GM18951 (cell line): ENCODE data around the gene WDR41.
"Not testable (repeated sequence)": the region's sequence is repeated elsewhere in the genome, so short reads cannot be mapped to it uniquely, and the experiment has no call there.

Experiments used
- POLR2A ChIP-seq: IDR thresholded peaks from 4 replicates; pipeline ENCODE4 v1.6.1; 2011; ENCODE audit warnings: mild to moderate bottlenecking; ENCODE audit not compliant: insufficient read length, insufficient read depth; ENCODE audit errors: extremely low read depth
- in situ Hi-C: fragments of 300-500 bp; cut with MboI; formaldehyde crosslinking; loops from one replicate; pipeline ENCODE4 v1.12.0; 2022; ENCODE audit warnings: low sequenced_read_pairs, mixed read lengths, inconsistent platforms; ENCODE audit not compliant: unreplicated experiment

Gene WDR41

GRCh38 chr5:77407152-77407551, 85.0 kb downstream of the WDR41 start:
- no peak for TF ChIP-seq POLR2A
- in situ Hi-C loops: no loop called here

GRCh38 chr5:77402796-77403195, 89.3 kb downstream of the WDR41 start:
- in situ Hi-C loops: no loop called here

GRCh38 chr5:77400645-77401044, 91.5 kb downstream of the WDR41 start:
- in situ Hi-C loops: no loop called here
- TF ChIP-seq POLR2A: no peak

More at GRCh38 chr5:77402796-77403195, 89.3 kb downstream of the WDR41 start:
- no peak for TF ChIP-seq POLR2A

GRCh38 chr5:77398896-77399295, 93.2 kb downstream of the WDR41 start:
- no peak for TF ChIP-seq POLR2A
- in situ Hi-C loops: no loop called here

GRCh38 chr5:77398458-77398857, 93.7 kb downstream of the WDR41 start:
- in situ Hi-C loops: no loop called here
- TF ChIP-seq POLR2A: no peak

- in situ Hi-C loops: no loop called here
- no peak for TF ChIP-seq POLR2A
These were observed 94.3 kb downstream of the WDR41 start for GRCh38 chr5:77397686-77398292.

- in situ Hi-C loops: no loop called here
- no peak for TF ChIP-seq POLR2A
These were observed 96.1 kb downstream of the WDR41 start for GRCh38 chr5:77396017-77396416.

- in situ Hi-C loops: no loop called here
- TF ChIP-seq POLR2A: no peak
These were observed 97.9 kb downstream of the WDR41 start for GRCh38 chr5:77394064-77394715.

GRCh38 chr5:77391240-77391765, 100.8 kb downstream of the WDR41 start:
- TF ChIP-seq POLR2A: no peak
- in situ Hi-C loops: no loop called here

GRCh38 chr5:77390795-77391194, 101.3 kb downstream of the WDR41 start:
- TF ChIP-seq POLR2A: no peak
- in situ Hi-C loops: no loop called here

- no peak for TF ChIP-seq POLR2A
- in situ Hi-C loops: no loop called here
These were observed 101.9 kb downstream of the WDR41 start for GRCh38 chr5:77390221-77390620.

GRCh38 chr5:77389746-77390145, 102.4 kb downstream of the WDR41 start:
- TF ChIP-seq POLR2A: no peak
- in situ Hi-C loops: no loop called here

GRCh38 chr5:77386340-77386739, 105.8 kb downstream of the WDR41 start:
- in situ Hi-C loops: not testable (repeated sequence)

GRCh38 chr5:77383336-77383735, 108.8 kb downstream of the WDR41 start:
- in situ Hi-C loops: not testable (repeated sequence)
